LNCAP (cell line): Measurements from ENCODE around the gene SHISA9.

Experiments
- TF ChIP-seq, protein P1 (sequence below): fragments of 450-650 bp; IDR thresholded peaks from 2 replicates; pipeline ENCODE4 v1.5.1; 2017; ENCODE audit warnings: mild to moderate bottlenecking

Gene SHISA9

DNA sequence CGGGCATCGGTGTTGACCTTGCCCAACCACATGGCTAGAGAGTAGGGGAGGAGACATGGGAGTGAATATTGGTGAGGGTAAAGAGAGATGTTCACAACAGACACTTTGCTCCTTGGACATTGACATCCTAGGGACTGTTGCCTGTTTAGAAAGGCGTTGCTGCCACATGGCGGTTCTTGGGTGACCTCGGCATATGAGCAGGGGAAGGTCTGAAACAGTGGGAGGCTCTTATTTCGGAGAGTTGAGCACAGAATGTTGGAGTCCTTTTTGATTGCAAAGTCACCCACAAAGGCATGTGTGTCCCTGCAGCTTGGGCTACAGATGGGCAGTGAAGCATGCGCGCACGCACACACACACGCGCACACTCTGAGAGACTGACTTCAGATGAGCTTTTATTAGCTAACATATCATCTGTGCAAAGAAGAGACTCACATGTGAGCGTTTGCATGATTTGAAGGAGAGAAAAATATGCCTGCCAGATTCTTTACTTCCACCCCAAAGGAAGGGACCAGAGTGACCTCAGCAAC is 104.4 kb downstream of the SHISA9 start:
- TF ChIP-seq, protein P1, sequence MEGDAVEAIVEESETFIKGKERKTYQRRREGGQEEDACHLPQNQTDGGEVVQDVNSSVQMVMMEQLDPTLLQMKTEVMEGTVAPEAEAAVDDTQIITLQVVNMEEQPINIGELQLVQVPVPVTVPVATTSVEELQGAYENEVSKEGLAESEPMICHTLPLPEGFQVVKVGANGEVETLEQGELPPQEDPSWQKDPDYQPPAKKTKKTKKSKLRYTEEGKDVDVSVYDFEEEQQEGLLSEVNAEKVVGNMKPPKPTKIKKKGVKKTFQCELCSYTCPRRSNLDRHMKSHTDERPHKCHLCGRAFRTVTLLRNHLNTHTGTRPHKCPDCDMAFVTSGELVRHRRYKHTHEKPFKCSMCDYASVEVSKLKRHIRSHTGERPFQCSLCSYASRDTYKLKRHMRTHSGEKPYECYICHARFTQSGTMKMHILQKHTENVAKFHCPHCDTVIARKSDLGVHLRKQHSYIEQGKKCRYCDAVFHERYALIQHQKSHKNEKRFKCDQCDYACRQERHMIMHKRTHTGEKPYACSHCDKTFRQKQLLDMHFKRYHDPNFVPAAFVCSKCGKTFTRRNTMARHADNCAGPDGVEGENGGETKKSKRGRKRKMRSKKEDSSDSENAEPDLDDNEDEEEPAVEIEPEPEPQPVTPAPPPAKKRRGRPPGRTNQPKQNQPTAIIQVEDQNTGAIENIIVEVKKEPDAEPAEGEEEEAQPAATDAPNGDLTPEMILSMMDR, result no peak

DNA sequence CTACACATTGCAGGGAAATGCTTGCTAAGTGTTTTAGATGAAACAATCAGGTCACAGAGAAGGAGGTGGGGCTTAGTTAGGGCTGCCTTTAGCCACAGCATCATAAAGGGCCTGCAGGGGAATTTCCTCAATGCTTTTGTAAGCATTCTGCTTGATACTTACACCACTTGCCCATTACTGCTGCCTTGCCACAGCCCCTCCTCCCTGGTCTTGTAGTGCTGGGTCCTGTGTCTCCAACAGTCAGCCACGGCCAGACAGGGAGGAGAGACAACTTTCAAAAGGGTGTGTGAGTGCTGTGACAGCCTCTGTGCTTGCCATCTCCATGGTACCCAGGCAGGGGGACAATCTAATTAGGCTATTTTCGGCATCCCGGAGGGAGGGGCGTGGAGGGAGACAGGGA is 111.2 kb downstream of the SHISA9 start:
- TF ChIP-seq, protein P1, result no peak

DNA sequence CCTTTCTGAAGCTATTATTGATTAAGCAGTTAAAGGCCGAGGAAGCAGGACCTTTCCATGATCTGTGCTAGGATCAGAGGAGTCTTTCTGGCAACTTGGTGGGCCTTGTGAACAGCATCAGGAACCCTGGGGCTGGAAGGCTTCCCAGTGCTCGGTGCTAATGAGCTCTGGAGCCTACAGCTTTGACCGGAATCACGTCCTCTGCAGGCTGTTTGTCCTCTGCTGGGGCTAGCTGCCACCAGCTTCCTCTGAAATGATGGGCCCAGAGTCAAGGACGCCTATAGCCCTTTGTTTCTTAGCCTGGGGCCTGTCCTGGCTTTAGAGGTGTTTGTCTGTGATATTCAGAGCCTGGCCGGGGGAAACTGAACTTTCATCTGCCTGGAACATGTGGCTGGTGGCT is 111.6 kb downstream of the SHISA9 start:
- TF ChIP-seq, protein P1, result no peak

DNA sequence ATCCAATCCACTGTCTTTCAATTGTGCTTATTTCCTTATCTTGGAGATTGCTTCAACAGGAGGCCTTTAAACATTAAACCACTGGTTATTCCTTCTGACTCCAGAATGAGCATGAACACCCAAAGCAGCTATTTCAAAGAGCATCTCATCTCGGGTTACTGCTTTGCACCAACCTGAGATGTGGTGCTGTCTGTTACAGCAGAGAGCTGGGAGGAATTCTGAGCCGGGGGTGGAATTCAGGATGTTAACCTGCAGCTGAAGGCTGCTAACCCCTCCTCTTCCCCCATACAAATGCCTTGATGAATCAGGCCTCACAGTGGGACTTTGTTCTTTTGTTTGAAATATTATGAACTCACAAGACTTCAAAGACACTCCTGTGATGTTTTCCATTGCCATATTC is 113.1 kb downstream of the SHISA9 start:
- TF ChIP-seq, protein P1, result no peak

DNA sequence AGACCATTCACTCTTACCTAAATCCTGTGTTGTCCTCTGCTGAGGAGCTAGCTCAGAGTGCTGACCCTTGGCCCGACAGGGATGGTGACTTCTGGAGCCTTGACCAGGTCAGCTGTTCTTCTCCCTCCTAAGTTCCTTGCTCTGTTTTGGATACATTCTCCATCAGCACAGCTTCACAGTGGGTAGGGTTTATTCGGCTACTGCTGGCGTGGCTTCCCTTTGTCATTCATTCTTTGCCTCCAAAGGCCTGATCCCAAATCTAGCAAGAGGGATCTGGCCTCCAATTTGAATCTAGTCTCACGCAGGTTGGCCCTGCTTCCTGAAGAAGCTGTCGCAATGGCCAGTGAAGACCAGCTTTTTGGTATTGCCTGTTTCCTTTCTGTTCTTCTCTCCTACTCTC is 116.6 kb downstream of the SHISA9 start:
- TF ChIP-seq, protein P1, result no peak

DNA sequence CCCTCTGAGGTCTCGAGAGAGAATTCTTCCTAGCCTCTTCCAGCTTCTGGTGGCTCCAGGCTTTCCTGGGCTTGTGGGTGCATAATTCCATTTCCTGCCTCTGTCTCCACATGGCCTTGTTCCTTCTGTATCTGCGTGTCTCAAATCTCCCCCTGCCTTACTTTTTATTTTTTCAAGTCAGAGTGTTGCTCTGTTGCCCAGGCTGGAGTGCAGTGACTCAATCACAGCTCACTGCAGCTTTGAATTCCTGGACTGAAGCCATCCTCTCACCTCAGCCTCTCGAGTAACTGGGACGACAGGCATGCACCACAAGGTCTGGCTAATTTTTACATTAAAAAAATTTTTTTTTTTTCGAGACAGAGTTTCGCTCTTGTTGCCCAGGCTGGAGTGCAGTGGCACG is 120.6 kb downstream of the SHISA9 start:
- TF ChIP-seq, protein P1, result no peak

DNA sequence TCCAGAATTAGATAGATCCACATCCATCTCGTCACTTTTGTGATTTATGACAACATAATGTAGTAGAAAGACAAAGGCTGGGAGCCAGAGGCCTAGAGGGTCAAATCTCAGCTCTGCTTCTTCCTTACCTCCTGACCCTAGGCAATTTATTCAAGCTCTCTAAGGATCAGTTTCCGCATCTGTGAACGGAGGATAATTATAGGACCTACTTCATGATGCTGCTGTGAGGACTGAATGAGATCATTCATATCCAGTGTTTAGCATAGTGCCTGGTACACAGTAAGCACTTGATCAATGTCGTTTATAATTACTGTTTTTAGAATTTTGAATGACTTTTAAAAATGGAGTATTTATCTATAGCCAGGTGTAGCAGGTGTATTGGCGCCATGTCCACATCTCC is 128.4 kb downstream of the SHISA9 start:
- TF ChIP-seq, protein P1, result no peak

DNA sequence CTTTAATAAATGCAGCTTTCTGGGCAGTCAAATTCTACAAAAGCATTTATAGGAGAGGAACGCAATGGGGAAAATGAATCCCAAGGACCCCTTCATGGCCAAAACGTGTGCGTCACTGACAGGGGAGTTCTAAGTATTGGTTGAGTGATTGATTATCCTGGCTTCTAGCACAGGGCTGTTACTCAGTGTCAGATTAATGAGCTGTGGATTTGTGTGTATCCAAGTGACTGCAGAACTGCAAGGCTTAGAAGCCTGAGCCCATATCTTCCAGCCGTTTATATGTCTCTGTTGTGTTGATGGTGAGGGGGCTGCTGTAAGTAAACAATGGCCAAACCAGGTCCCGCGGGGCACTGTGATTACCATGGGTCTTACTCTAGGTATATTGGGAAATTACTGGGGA is 129.4 kb downstream of the SHISA9 start:
- TF ChIP-seq, protein P1, result no peak
